GM18505 (cell line): Measurements from ENCODE around the gene LCAT.
"Not testable (repeated sequence)": the region's sequence is repeated elsewhere in the genome, so short reads cannot be mapped to it uniquely, and the experiment has no call there.

Source experiments
- ATAC-seq: cut with Tn5 transposase; IDR thresholded peaks from one replicate; pipeline ENCODE4 v1.9.1; 2021; ENCODE audit not compliant: unreplicated experiment
- POLR2A ChIP-seq: IDR thresholded peaks from 4 replicates; pipeline ENCODE4 v1.6.1; 2011; ENCODE audit warnings: borderline replicate concordance; ENCODE audit not compliant: insufficient read depth, insufficient read length; ENCODE audit errors: extremely low read depth

Gene LCAT

GRCh38 chr16:67977469-67978227, 33.7 kb upstream of the LCAT start:
- no peak for TF ChIP-seq POLR2A
- ATAC-seq: no peak

- no peak for ATAC-seq
- no peak for TF ChIP-seq POLR2A
Measured at GRCh38 chr16:67977005-67977404, 33.1 kb upstream of the LCAT start.

- no peak for TF ChIP-seq POLR2A
- ATAC-seq: no peak
Measured at GRCh38 chr16:67976205-67976604, 32.3 kb upstream of the LCAT start.

DNA sequence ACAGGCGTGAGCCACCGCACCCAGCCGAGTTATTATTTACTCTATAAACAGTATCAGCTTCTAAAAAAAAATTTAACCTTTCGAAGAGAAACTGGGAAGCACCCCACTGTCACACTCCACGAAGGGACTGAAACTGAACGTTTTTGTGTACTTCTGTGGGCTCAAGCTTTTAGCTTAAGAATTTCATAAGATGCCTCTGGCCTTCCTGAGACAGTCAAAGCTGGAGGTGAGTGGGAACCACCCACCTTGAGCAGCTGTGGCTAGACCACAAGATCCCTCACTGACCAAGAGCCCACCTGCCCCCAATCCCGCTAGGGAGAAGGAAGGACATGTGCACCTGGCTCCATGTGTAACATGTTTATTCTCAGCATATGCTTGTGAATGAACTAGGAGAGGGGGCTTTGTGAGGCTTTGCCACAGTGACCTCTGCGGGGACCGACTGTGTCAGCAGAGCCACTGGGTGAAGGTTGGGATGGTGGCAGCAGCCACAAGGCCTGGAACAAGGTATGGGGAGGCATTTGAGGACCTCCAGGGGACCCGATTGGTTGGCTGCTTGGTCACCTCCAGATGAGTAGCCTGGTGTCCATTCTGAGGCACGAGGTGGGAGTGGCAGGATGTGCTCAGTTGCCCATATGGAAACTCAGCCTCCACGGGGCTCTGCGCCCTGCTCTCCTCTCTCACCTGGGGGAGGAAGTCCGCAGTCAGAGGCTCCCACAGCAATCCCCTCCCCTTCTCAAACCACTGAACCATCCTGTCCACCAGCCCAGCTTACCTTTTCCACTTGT, 31.6 kb upstream of the LCAT start:
- TF ChIP-seq POLR2A: no peak
- ATAC-seq: no peak

DNA sequence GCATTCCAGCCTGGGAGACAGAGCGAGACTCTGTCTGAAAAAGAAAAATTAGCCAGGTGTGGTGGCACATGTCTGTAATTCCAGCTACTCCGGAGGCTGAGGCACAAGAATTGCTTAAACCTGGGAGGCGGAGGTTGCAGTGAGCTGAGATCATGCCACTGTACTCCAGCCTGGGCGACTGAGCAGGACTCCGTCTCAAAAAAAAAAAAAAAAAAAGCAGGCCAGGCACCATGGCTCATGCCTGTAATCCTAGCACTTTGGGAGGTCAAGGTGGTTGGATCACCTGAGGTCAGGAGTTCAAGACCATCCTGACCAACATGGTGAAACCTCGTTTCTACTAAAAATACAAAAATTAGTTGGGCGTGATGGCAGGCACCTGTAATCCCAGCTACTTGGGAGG, 28.4 kb upstream of the LCAT start:
- not testable (repeated sequence) for ATAC-seq

DNA sequence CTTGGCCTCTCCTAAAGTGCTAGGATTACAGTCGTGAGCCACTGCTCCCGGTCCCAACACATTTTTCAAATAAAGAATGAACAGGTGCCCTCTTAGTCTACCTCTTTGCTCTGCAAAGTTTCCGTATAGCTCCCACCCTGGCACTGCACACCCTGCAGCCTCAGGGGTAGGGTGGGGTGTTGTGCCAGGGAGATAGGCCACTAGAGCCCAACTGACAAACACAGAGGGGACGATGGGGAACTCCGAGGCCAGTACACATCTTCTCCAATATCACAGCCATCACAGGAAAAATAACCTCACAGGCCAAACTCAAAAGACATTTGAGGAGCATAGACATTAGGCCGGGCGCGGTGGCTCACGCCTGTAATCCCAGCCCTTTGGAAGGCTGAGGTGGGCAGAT, 27.2 kb upstream of the LCAT start:
- TF ChIP-seq POLR2A: no peak
- ATAC-seq: no peak

- no peak for ATAC-seq
- no peak for TF ChIP-seq POLR2A
Measured at GRCh38 chr16:67969254-67970039, 25.5 kb upstream of the LCAT start.

- ATAC-seq: peak; percentile 67
Measured at GRCh38 chr16:67968400-67969253, 24.7 kb upstream of the LCAT start, which contains the start of gene SLC12A4. Gene SLC12A4, minus strand, starts transcription at chr16:67968637. Its CDS starts 84 bp downstream, at chr16:67968553.

GRCh38 chr16:67967958-67968399, 24.1 kb upstream of the LCAT start:
- TF ChIP-seq POLR2A: no peak
- ATAC-seq: peak; percentile 18

More at GRCh38 chr16:67968400-67969253, 24.7 kb upstream of the LCAT start, which contains the start of gene SLC12A4:
- TF ChIP-seq POLR2A: peak; percentile 59

DNA sequence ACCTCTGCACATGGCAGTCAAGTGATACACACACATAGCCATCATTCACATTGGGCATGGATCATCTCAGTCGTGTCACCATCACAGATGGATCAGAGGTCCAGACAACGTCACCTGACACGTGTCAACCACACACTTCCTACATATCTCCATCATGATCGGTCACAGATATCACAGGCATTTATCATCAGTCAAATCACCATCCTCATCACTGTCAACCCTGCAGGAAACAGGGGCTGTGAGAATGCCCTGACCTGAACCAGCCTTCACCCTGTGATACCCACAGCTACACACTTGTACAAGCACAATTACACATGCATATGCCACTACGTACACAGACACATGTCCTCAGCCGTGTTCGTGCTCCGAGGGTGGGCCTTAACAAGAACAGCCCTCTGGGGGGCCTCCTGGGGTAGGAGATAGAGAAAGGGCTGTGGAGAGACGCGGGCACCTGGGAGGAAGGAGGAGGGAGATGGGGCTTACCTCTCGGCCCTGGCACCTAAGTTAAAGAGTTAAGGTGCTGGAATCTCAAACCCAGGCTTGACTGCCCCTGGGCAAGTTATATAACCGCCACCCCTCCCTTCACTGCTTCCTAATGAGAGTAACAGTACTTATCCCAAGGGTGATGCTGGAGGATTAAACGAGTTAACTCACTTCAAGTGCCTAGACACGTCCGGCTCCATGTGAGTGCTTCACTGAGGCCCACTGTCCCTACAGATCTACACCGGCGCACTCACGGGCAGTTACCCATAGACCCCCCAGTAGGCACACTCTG, 23.4 kb upstream of the LCAT start:
- no peak for TF ChIP-seq POLR2A

GRCh38 chr16:67966549-67967182, 22.7 kb upstream of the LCAT start:
- no peak for TF ChIP-seq POLR2A
- no peak for ATAC-seq

More for the DNA sequence above, 23.4 kb upstream of the LCAT start:
- ATAC-seq: no peak
